Measurements from ENCODE around the gene CNTNAP2. TPM values are rescaled to one million over a fixed set of nuclear protein-coding genes. Genes with fewer than 3 reads are reported as not detected.
A peak's percentile ranks its signal among the peaks of the same experiment; 100 is the strongest.

CNTNAP2 gene
- total and polyA plus RNA-seq, 9 of the 15 experiments (the other 6 are each of a cell fraction or from before 2014, with no cell fraction given), result 0.04 to 0.62 (median 0.09) TPM; not detected in 4

GRCh38 chr7:148230296-148230695 is 2113.7 kb downstream of the CNTNAP2 start:
- no peaks in the 10 kb centered on the region for H3K79me2 ChIP-seq (ENCODE audit: control insufficient read depth, insufficient read depth, low read length)
- intact Hi-C loops (cut with micrococcal nuclease) (no loop called here), in situ Hi-C loops (cut with MboI) (no loop called here)
- FAIRE-seq, result peak; percentile 55
- no peaks in the 10 kb centered on the region for H3K36me3 ChIP-seq (ENCODE audit: control insufficient read depth, insufficient read depth, low read length)
- no TSS peak for BruUV-seq (replicated peaks)
- H3K27ac ChIP-seq (ENCODE audit: extremely low read depth, low read depth, low read length), result no peak overlapping the region
- H4K20me1 ChIP-seq (replicated peaks; ENCODE audit: control insufficient read depth, insufficient read depth, low read length), result no peaks in the 10 kb centered on the region
- no peak for ATAC-seq
- 0% methylated on average over 3 of the region's 3 CpGs for WGBS (ENCODE audit: insufficient coverage, low coverage, missing lambda C conversion rate)
- H3K27me3 ChIP-seq (ENCODE audit: control insufficient read depth in 2 of 2, insufficient read depth in 2 of 2, low read length in 2 of 2), result no peaks in the 10 kb centered on the region; a peak in 1 of 5 replicates
- ChIA-PET POLR2A (interaction anchor here (0.5 kb wide), 1 partner anchor 41 kb away, joined by 3 read pairs; no protein-coding TSS in a partner anchor), CTCF (ENCODE audit: low intra/inter-chr PET ratio) (no interaction called here)
- no peaks in the 10 kb centered on the region for H3K9me3 ChIP-seq (replicated peaks; ENCODE audit: control insufficient read depth, insufficient read depth, low read depth, low read length)
- H3K4me3 ChIP-seq, result no peak overlapping the region
- no peak overlapping the region for H3K4me2 ChIP-seq (ENCODE audit: insufficient read depth, low read length)
- no peak overlapping the region for H3K9ac ChIP-seq (ENCODE audit: insufficient read depth in 1 of 2, low read depth in 2 of 2, low read length in 2 of 2)
- H3K4me1 ChIP-seq (replicated peaks in 1 of 2; ENCODE audit: control insufficient read depth in 2 of 2, insufficient read depth in 2 of 2, low read length in 2 of 2), result no peaks in the 10 kb centered on the region
- no peaks in the 10 kb centered on the region for H3K9me1 ChIP-seq (ENCODE audit: control insufficient read depth, insufficient read depth, low read length)
- no peak overlapping the region for H2AFZ ChIP-seq (ENCODE audit: low read depth, low read length)
- DNase-seq (ENCODE audit: extremely low read depth in 1 of 4, low spot score in 3 of 4), result no peak
- no peak for TF ChIP-seq SMC3 (conservative IDR thresholded peaks at IDR 0.05; ENCODE audit: insufficient read depth, low read depth, low read length)
- TF ChIP-seq ZNF311 (CRISPR knock-in tag; IDR thresholded peaks at IDR 0.05), result no peak
- no peak for TF ChIP-seq POLR2G (IDR thresholded peaks at IDR 0.05; ENCODE audit: low read depth, low read length)
- TF ChIP-seq ZNF184 (CRISPR knock-in tag; IDR thresholded peaks at IDR 0.05), result no peak
- no peak for TF ChIP-seq ZBTB9 (CRISPR knock-in tag; IDR thresholded peaks at IDR 0.05)
- TF ChIP-seq SIN3B (IDR thresholded peaks at IDR 0.05; ENCODE audit: low read depth), result no peak
- TF ChIP-seq CUX1 (CRISPR knock-in tag; IDR thresholded peaks at IDR 0.05), result no peak
- no peak for TF ChIP-seq ZMIZ1 (IDR thresholded peaks at IDR 0.05; ENCODE audit: low read depth in 2 of 2, low read length in 2 of 2)
- TF ChIP-seq RNF2 (IDR thresholded peaks at IDR 0.05), result no peak
- TF ChIP-seq ID3 (CRISPR knock-in tag; IDR thresholded peaks at IDR 0.05), result no peak
- TF ChIP-seq ID3 (tag; IDR thresholded peaks at IDR 0.05), result no peak
- TF ChIP-seq HNRNPK (IDR thresholded peaks at IDR 0.05; ENCODE audit: low read depth, low read length, poor library complexity, severe bottlenecking), result no peak
